Measurements from ENCODE around the gene BET1L.

DNA sequence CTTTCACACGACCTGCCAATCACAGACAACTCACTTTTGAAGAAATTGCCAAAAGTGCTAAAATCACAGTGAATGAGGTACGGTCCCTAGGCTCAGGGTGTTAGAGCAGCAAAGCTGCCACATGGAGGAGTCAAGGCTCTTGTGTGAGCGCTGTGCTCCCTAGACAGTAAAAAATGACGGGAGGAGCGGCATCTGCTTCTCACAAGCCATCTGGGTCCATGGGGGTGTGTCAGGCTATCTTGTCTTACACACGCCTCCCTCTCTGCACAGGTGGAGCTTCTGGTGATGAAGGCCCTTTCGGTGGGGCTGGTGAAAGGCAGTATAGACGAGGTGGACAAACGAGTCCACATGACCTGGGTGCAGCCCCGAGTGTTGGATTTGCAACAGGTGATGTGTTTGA, 44.4 kb upstream of the BET1L start:
- TF ChIP-seq, protein P1, sequence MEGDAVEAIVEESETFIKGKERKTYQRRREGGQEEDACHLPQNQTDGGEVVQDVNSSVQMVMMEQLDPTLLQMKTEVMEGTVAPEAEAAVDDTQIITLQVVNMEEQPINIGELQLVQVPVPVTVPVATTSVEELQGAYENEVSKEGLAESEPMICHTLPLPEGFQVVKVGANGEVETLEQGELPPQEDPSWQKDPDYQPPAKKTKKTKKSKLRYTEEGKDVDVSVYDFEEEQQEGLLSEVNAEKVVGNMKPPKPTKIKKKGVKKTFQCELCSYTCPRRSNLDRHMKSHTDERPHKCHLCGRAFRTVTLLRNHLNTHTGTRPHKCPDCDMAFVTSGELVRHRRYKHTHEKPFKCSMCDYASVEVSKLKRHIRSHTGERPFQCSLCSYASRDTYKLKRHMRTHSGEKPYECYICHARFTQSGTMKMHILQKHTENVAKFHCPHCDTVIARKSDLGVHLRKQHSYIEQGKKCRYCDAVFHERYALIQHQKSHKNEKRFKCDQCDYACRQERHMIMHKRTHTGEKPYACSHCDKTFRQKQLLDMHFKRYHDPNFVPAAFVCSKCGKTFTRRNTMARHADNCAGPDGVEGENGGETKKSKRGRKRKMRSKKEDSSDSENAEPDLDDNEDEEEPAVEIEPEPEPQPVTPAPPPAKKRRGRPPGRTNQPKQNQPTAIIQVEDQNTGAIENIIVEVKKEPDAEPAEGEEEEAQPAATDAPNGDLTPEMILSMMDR (IDR thresholded peaks at IDR 0.05), result no peak
- TF ChIP-seq EP300 (IDR thresholded peaks at IDR 0.05) (no peak), POLR2A (IDR thresholded peaks at IDR 0.05) (no peak)
